ENCODE results near the gene CHCHD4. TPM values are rescaled to one million over a fixed set of nuclear protein-coding genes. Genes with fewer than 3 reads are reported as not detected.

Gene CHCHD4
- total RNA-seq, 1 donor from 2014 or later = 24.8 TPM

DNA sequence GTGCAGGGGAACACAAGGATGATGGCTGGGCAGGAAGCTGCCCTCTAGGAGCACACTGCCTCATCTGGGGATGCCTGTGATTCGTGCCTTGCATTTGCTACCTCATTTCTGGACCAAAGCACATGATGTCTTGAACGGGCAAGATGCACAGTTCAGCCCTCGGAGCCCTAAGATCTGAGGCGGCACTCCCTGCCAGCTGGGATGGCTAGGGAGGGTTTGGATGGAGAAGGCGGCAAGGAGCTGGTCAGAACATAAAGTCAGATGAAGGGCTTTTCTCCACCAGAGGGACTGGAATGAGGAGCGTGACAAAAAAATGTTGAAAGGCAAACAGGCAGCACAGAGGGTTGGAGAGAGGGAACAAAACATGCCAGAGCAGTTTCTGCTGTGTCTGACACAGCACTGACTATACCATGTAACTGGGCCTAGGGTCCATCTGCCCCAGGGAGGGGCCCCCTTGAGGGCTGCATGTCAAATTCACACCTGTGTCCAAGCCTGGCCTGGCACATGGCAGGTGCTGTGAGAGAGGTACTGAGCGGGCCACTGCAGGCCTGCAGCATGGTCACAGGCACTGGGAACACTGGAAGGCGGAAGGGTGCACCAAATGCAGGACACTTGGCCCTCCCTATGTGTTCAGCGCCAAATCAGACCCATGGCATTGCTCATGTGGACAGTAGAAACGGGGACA is 21.9 kb upstream of the CHCHD4 start:
- Mint-ChIP-seq H3K9me3 (no peaks in the 10 kb centered on the region), H3K4me3 (ENCODE audit: low read depth) (no peak overlapping the region)
- DNase-seq (ENCODE audit: low spot score) = no peak

DNA sequence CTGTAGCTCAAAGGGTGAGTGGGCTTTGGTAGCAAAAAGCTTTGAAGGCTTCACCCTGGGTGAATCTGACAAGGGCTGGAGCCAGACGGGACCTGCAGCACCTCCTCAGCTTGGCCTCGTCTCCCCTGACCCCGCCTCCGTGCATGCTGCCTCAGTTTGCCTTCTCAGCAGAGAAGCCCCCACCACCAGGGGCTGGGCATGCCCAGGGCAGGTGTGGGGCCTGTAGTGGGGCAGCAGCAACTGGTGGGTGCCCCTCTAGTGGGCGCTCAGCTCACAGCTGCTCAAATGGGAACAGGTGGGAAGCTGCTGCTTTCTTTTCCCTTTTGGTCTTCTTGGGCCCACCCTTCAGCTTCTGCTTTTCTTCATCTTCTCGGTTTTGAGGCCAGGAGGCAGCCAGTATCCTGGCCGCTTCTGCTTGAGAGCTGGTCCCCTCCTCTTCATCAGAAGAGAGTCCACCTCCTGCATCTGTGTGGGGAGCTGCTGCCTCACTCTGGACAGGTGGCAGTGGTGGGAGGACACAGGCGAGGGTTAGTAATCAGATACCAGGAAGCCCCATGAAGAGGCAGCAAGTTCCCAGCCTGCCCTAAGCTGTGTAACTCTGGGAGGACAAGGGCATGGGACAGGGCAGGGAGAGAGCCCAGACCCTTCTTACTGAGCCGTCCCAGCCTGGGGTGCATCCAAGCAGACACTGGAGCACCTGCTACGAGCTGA is 21.2 kb upstream of the CHCHD4 start:
- Mint-ChIP-seq H3K27ac (peak overlapping the region; percentile 40), H3K9me3 (no peaks in the 10 kb centered on the region), H3K27me3 (ENCODE audit: low read depth) (no peaks in the 10 kb centered on the region), H3K36me3 (ENCODE audit: low read depth) (peaks cover 50% of the 10 kb centered on the region), H3K4me1 (ENCODE audit: low read depth) (peaks cover 29% of the 10 kb centered on the region), H3K4me3 (ENCODE audit: low read depth) (no peak overlapping the region)
- intact Hi-C loops (cut with micrococcal nuclease) = no loop called here
- no peak for DNase-seq (ENCODE audit: low spot score)

More for the DNA sequence above, 21.9 kb upstream of the CHCHD4 start:
- H3K27ac Mint-ChIP-seq = no peak overlapping the region
- no peaks in the 10 kb centered on the region for H3K27me3 Mint-ChIP-seq (ENCODE audit: low read depth)
- peaks cover 44% of the 10 kb centered on the region for H3K36me3 Mint-ChIP-seq (ENCODE audit: low read depth)
- H3K4me1 Mint-ChIP-seq (ENCODE audit: low read depth) = peaks cover 29% of the 10 kb centered on the region
- intact Hi-C loops (cut with micrococcal nuclease) = no loop called here

DNA sequence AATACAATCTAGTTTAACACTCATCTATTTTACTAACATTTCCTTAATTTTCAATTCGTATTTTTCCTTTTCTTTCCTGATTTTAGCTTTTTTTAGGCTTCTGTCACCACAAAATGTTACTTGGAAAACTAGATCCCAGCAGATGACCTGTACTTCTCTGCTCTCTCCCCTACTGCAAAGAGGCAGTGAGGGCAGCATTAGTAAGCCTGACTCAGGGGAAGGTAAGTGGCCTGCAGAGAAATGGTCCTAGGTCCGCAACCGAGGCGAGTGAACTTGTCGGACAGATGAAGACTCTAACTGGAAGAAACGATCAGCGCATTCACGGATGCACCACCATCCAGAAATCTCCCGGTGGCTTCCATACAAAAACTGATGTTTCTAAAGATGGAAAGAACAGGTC is 20.6 kb upstream of the CHCHD4 start:
- Mint-ChIP-seq H3K4me3 (ENCODE audit: low read depth) (no peak overlapping the region), H3K4me1 (ENCODE audit: low read depth) (peaks cover 29% of the 10 kb centered on the region), H3K27me3 (ENCODE audit: low read depth) (no peaks in the 10 kb centered on the region), H3K27ac (peak overlapping the region; percentile 81), H3K36me3 (ENCODE audit: low read depth) (peaks cover 54% of the 10 kb centered on the region), H3K9me3 (no peaks in the 10 kb centered on the region)
- DNase-seq (ENCODE audit: low spot score) = no peak
- intact Hi-C loops (cut with micrococcal nuclease) = no loop called here

DNA sequence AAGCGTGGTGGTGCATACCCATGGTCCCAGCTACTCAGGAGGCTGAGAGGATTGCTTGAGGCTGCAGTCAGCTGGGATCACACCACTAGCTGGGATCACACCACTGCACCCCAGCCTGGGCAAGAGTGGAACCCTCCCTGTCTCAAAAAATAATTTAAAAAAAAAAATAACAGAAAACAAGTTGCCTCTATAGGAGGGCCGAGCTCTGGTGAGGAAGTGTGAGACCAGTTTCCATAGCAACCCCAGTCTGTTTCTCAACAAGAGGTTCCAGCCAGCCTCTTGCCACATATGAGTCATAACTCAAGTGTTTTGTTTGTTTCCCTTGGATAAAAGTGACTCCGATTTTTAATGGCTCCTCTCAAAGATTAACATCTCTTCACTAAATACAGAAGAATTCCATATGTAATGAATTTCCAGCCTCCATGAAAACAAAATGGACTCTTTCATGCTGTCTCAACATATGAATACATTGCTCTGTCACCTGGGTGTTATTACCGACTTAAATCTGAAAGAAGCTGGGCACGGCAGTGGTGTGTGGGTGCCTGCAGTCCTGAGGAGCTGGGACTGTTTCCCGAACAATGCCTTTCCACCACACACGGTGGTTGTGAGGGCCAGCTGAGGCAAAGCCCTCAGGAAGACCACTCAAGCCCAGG is 19.9 kb upstream of the CHCHD4 start:
- DNase-seq (ENCODE audit: low spot score) = peak; percentile 73
- Mint-ChIP-seq H3K4me3 (ENCODE audit: low read depth) (peak overlapping the region; percentile 15), H3K9me3 (no peaks in the 10 kb centered on the region), H3K36me3 (ENCODE audit: low read depth) (peaks cover 56% of the 10 kb centered on the region), H3K27me3 (ENCODE audit: low read depth) (no peaks in the 10 kb centered on the region), H3K27ac (peak overlapping the region; percentile 85), H3K4me1 (ENCODE audit: low read depth) (peaks cover 29% of the 10 kb centered on the region)
- intact Hi-C loops (cut with micrococcal nuclease) = loop anchor here (1.0 kb wide), 2 partner anchors 19 to 34 kb away; partner anchors contain the start of genes LSM3, TMEM43 and XPC

DNA sequence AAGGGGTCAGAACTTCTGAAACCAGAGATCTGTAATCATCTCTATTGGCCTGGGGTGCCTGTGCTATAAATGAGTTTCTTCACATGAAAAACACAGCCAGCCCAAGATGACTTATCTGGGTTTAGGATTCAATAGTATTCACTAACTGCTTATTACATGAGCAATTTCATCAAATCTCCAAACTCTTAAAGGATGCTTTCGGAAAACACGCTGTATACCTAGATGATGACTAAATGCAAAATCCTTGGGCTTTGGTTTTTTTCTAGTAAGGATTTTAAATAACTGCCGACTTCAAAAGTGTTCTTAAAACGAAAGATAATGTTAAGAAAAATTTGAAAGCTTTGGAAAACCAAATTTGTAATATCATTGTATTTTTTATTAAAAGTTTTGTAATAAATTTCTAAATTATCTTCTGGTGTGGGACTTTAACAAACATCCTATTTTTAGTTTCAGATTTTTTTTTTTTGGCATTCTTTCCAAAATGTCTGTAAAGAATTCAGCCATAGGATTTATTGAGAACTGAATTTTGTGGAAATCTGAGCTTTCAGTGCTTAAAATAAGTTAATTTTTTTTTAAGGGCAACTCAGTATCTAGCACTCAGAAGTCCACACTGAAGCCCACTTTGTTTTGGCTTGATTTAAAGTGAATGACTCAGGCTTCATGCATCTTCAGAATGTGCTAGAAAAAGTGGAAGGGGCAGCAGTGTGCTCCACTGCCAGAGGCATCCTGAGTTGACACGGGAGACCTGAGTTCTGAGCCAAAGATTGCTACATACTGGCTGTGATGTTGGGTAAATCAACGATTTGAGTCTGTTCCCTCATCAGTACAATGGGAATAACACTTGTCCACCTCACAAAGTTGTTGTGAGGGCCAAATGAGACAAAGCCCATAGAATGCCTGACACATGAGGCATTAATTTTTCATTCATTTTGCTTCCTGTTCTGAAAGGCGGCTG is 18.9 kb upstream of the CHCHD4 start:
- no peak overlapping the region for H3K4me3 Mint-ChIP-seq (ENCODE audit: low read depth)
- intact Hi-C loops (cut with micrococcal nuclease) = loop anchor here (1.0 kb wide), 2 partner anchors 18 to 35 kb away; partner anchors contain the start of genes LSM3, TMEM43 and XPC
- no peaks in the 10 kb centered on the region for H3K9me3 Mint-ChIP-seq
- DNase-seq (ENCODE audit: low spot score) = no peak
- peaks cover 59% of the 10 kb centered on the region for H3K36me3 Mint-ChIP-seq (ENCODE audit: low read depth)
- peaks cover 29% of the 10 kb centered on the region for H3K4me1 Mint-ChIP-seq (ENCODE audit: low read depth)
- peak overlapping the region; percentile 85 for H3K27ac Mint-ChIP-seq
- H3K27me3 Mint-ChIP-seq (ENCODE audit: low read depth) = no peaks in the 10 kb centered on the region

DNA sequence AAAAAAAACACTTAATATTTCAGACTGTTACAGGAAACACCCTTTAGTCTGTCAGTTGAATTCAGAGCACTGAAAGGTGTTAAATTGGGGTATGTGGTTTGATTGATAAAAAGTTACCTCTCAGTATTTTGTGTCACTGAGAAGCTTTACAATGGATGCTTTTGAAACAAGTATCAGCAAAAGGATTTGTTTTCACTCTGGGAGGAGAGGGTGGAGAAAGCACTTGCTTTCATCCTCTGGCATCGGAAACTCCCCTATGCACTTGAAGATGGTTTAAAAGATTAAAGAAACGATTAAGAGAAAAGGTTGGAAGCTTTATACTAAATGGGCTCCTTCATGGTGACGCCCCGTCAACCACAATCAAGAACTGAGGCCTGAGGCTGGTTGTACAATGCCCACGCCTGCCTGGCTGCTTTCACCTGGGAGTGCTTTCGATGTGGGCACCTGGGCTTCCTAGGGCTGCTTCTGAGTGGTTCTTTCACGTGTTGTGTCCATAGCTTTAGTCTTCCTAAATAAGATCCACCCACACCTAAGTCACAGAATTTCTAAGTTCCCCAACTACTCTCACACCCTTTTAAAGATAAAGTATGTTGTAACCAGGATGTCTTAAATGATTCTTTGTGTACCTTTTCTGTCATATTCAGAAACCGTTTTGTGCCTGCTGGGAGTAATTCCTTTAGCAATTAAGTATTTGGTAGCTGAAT is 18.0 kb upstream of the CHCHD4 start:
- Mint-ChIP-seq H3K36me3 (ENCODE audit: low read depth) (peaks cover 66% of the 10 kb centered on the region), H3K4me1 (ENCODE audit: low read depth) (peaks cover 29% of the 10 kb centered on the region), H3K9me3 (no peaks in the 10 kb centered on the region), H3K27me3 (ENCODE audit: low read depth) (no peaks in the 10 kb centered on the region), H3K4me3 (ENCODE audit: low read depth) (no peak overlapping the region), H3K27ac (peak overlapping the region; percentile 85)
- intact Hi-C loops (cut with micrococcal nuclease) = no loop called here
- DNase-seq (ENCODE audit: low spot score) = peak; percentile 59

DNA sequence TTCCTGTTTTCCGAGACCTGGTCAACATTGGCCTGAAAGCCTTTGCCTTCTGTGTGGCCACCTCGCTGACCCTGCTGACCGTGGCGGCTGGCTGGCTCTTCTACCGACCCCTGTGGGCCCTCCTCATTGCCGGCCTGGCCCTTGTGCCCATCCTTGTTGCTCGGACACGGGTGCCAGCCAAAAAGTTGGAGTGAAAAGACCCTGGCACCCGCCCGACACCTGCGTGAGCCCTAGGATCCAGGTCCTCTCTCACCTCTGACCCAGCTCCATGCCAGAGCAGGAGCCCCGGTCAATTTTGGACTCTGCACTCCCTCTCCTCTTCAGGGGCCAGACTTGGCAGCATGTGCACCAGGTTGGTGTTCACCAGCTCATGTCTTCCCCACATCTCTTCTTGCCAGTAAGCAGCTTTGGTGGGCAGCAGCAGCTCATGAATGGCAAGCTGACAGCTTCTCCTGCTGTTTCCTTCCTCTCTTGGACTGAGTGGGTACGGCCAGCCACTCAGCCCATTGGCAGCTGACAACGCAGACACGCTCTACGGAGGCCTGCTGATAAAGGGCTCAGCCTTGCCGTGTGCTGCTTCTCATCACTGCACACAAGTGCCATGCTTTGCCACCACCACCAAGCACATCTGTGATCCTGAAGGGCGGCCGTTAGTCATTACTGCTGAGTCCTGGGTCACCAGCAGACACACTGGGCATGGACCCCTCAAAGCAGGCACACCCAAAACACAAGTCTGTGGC is 17.1 kb upstream of the CHCHD4 start:
- Mint-ChIP-seq H3K4me3 (ENCODE audit: low read depth) (no peak overlapping the region), H3K4me1 (ENCODE audit: low read depth) (peaks cover 29% of the 10 kb centered on the region), H3K9me3 (no peaks in the 10 kb centered on the region), H3K36me3 (ENCODE audit: low read depth) (peaks cover 60% of the 10 kb centered on the region), H3K27me3 (ENCODE audit: low read depth) (no peaks in the 10 kb centered on the region), H3K27ac (peak overlapping the region; percentile 85)
- intact Hi-C loops (cut with micrococcal nuclease) = no loop called here
- DNase-seq (ENCODE audit: low spot score) = no peak

DNA sequence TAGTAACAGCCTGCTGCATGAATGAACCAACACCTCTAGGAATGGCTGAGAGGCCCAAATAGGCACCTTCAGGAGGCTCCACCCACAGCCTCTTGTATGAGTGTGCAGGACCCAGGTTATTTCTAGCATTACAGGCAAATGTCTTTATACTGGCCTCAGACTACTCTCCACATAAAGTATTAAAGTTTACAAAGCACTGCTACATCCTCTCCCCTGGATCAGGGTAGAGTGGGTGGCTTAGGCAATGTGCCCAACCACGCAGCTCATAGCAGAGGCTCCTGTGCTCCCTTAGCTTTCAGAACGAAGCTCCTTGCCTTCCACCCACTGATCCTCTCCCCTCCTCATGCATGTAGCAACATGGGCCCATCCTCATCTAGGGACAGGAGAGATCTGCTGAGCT is 16.5 kb upstream of the CHCHD4 start:
- Mint-ChIP-seq H3K27ac (no peak overlapping the region), H3K4me1 (ENCODE audit: low read depth) (peaks cover 29% of the 10 kb centered on the region), H3K9me3 (no peaks in the 10 kb centered on the region), H3K27me3 (ENCODE audit: low read depth) (no peaks in the 10 kb centered on the region), H3K4me3 (ENCODE audit: low read depth) (no peak overlapping the region), H3K36me3 (ENCODE audit: low read depth) (peaks cover 57% of the 10 kb centered on the region)
- DNase-seq (ENCODE audit: low spot score) = no peak
- intact Hi-C loops (cut with micrococcal nuclease) = no loop called here

DNA sequence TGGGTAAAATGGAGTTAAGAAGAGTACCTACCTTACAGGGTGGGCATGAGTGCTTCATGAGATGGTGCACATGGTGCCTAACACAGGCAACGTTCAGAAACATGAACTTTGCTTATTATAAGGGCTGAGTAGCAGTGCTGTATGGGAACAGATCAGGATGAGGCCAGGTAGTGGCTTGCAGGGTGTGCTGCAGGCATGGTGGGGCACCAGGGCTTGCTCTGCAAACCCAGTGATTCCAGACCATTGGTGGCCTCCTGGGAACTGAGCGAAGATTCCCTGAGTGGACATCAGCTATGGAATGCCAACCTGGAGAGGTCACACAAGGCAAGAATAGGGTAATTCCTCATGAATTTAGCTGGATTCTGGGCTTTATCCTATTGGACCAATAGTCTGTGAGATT is 16.0 kb upstream of the CHCHD4 start:
- no peaks in the 10 kb centered on the region for H3K9me3 Mint-ChIP-seq
- H3K4me3 Mint-ChIP-seq (ENCODE audit: low read depth) = no peak overlapping the region
- no peaks in the 10 kb centered on the region for H3K27me3 Mint-ChIP-seq (ENCODE audit: low read depth)
- intact Hi-C loops (cut with micrococcal nuclease) = no loop called here
- H3K36me3 Mint-ChIP-seq (ENCODE audit: low read depth) = peaks cover 58% of the 10 kb centered on the region
- H3K27ac Mint-ChIP-seq = no peak overlapping the region
- peaks cover 29% of the 10 kb centered on the region for H3K4me1 Mint-ChIP-seq (ENCODE audit: low read depth)
- no peak for DNase-seq (ENCODE audit: low spot score)

DNA sequence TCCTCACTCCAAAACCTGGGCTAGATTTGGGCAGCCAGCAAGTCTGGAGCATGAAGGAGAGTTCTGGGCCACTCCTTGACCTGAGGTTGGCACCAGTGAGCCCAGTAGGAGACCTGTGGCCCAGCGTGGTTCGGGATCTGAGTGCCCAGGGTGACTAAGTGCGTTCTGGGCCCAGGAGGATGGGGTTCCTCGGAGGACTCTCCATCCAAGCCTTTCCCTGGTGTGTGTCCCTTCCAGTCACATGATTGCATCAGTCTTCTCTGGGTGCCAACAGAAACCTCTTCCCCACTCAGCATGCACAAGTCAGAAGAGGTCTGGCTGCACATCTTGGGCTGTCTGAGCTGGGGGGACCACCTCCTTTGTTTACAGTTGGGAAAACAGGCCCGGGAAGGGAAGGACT is 15.1 kb upstream of the CHCHD4 start:
- Mint-ChIP-seq H3K4me1 (ENCODE audit: low read depth) (peaks cover 24% of the 10 kb centered on the region), H3K9me3 (no peaks in the 10 kb centered on the region), H3K27ac (no peak overlapping the region), H3K4me3 (ENCODE audit: low read depth) (no peak overlapping the region), H3K27me3 (ENCODE audit: low read depth) (no peaks in the 10 kb centered on the region), H3K36me3 (ENCODE audit: low read depth) (peaks cover 62% of the 10 kb centered on the region)
- intact Hi-C loops (cut with micrococcal nuclease) = no loop called here
- no peak for DNase-seq (ENCODE audit: low spot score)

DNA sequence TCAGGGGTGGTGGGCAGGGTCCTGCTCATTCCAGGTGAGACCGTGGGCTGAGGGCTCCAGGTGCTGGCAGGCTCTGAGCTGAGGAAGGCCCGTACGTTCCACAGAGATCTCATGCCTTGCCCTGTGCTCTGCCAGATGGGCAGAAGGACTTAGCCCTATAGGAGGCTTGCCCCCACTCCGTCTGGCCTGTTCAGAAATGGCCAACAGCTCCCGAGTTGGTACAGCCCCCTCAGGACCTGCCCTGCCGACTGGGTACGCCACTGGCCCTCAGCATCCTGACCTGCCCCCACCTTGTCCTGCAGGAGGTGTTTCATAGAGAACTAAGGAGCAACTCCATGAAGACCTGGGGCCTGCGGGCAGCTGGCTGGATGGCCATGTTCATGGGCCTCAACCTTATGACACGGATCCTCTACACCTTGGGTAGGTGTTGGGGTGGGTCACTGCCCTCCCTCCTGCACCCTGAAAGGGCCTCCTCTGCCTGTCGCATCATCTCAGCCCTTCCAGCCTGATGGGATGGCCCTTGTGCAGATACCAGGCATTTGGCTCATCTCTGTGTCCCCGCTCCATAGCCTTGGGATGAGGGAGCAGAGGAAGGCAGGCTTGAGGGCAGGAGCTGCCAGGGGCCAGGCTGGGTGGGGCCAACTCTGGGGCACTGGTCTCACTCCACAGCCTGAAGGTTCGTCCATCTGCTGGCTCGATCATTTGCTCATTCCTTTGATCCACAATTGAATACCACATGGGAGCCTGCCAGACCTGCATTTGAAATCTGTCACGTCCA is 14.4 kb upstream of the CHCHD4 start:
- DNase-seq (ENCODE audit: low spot score) = no peak
- H3K4me1 Mint-ChIP-seq (ENCODE audit: low read depth) = peaks cover 18% of the 10 kb centered on the region
- no peaks in the 10 kb centered on the region for H3K9me3 Mint-ChIP-seq
- H3K27me3 Mint-ChIP-seq (ENCODE audit: low read depth) = no peaks in the 10 kb centered on the region
- no peak overlapping the region for H3K27ac Mint-ChIP-seq
- no peak overlapping the region for H3K4me3 Mint-ChIP-seq (ENCODE audit: low read depth)
- intact Hi-C loops (cut with micrococcal nuclease) = no loop called here
- peaks cover 65% of the 10 kb centered on the region for H3K36me3 Mint-ChIP-seq (ENCODE audit: low read depth)

Data from activated T-helper 2 cell treated with anti-CD3 and anti-CD28 coated beads, Interferon-gamma antibody, Interleukin-2, Interleukin-4, amounts not matched to agents 10 μg/mL and 5 μg/mL and 100 μg/mL, durations not matched to agents 14 hours and 24 hours and 36 hours (primary cell).